ENCODE measurements around the gene PLGRKT.

Gene PLGRKT

DNA sequence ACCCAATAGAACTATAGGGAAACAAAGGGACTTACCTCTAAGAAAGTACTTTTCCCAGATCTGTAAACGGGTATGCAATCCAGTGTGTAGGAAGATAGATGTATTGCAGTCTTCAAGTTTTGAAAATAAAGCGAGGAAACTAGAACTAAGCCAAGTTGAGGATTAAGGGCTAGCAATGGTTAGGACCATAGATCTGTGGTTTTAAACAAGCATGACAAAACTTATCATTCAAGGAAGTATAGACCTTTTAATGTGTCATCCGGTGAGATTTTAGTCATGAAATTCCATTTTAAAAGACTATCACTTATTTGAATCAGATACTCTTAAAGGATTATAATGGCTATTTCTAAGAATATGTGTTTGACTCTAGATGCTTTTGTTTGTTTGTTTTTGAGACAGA is 33.1 kb upstream of the PLGRKT start:
- Histone ChIP-seq H2AFZ (ENCODE audit: low read depth, low read length, severe bottlenecking) (no peak overlapping the region), H3K36me3 (ENCODE audit: low read length) (no peaks in the 10 kb centered on the region), H3K4me2 (ENCODE audit: low read depth, low read length, poor library complexity, severe bottlenecking) (no peak overlapping the region), H3K9me2 (replicated peaks; ENCODE audit: insufficient read depth, low read length) (no peaks in the 10 kb centered on the region), H3K27me3 (ENCODE audit: low read length) (no peaks in the 10 kb centered on the region), H3K4me3 (ENCODE audit: insufficient read depth, low read length, poor library complexity, severe bottlenecking) (no peak overlapping the region), H3K9me3 (ENCODE audit: insufficient read depth, low read length) (no peaks in the 10 kb centered on the region), H3K9ac (ENCODE audit: low read length) (no peak overlapping the region), H3K79me2 (ENCODE audit: insufficient read depth, low read length) (no peaks in the 10 kb centered on the region), H4K20me1 (ENCODE audit: low read depth, low read length) (no peaks in the 10 kb centered on the region), H3F3A (ENCODE audit: insufficient read depth) (no peaks in the 10 kb centered on the region), H3K27ac (ENCODE audit: low read depth, low read length) (no peak overlapping the region)
- TF ChIP-seq, protein P1, sequence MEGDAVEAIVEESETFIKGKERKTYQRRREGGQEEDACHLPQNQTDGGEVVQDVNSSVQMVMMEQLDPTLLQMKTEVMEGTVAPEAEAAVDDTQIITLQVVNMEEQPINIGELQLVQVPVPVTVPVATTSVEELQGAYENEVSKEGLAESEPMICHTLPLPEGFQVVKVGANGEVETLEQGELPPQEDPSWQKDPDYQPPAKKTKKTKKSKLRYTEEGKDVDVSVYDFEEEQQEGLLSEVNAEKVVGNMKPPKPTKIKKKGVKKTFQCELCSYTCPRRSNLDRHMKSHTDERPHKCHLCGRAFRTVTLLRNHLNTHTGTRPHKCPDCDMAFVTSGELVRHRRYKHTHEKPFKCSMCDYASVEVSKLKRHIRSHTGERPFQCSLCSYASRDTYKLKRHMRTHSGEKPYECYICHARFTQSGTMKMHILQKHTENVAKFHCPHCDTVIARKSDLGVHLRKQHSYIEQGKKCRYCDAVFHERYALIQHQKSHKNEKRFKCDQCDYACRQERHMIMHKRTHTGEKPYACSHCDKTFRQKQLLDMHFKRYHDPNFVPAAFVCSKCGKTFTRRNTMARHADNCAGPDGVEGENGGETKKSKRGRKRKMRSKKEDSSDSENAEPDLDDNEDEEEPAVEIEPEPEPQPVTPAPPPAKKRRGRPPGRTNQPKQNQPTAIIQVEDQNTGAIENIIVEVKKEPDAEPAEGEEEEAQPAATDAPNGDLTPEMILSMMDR (IDR thresholded peaks at IDR 0.05; ENCODE audit: insufficient read depth, low read length, poor library complexity, severe bottlenecking), result no peak
- TF ChIP-seq EZH2phosphoT487 (conservative IDR thresholded peaks at IDR 0.05; ENCODE audit: low read length), result no peak

DNA sequence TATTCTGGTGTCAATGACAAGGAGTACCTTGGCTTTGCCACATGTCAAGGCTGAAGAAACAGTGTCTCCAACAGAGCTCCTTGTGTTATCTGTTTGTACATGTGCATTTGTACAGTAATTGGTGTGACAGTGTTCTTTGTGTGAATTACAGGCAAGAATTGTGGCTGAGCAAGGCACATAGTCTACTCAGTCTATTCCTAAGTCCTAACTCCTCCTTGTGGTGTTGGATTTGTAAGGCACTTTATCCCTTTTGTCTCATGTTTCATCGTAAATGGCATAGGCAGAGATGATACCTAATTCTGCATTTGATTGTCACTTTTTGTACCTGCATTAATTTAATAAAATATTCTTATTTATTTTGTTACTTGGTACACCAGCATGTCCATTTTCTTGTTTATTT is 32.4 kb upstream of the PLGRKT start:
- H4K20me1 ChIP-seq (ENCODE audit: low read depth, low read length), result no peaks in the 10 kb centered on the region
- H3K9me2 ChIP-seq (replicated peaks; ENCODE audit: insufficient read depth, low read length), result no peaks in the 10 kb centered on the region
- H2AFZ ChIP-seq (ENCODE audit: low read depth, low read length, severe bottlenecking), result no peak overlapping the region
- TF ChIP-seq EZH2phosphoT487 (conservative IDR thresholded peaks at IDR 0.05; ENCODE audit: low read length), result no peak
- TF ChIP-seq, protein P1 (IDR thresholded peaks at IDR 0.05; ENCODE audit: insufficient read depth, low read length, poor library complexity, severe bottlenecking), result no peak
- H3K9ac ChIP-seq (ENCODE audit: low read length), result no peak overlapping the region
- no peaks in the 10 kb centered on the region for H3K36me3 ChIP-seq (ENCODE audit: low read length)
- no peaks in the 10 kb centered on the region for H3K79me2 ChIP-seq (ENCODE audit: insufficient read depth, low read length)
- H3K9me3 ChIP-seq (ENCODE audit: insufficient read depth, low read length), result no peaks in the 10 kb centered on the region
- no peak overlapping the region for H3K4me2 ChIP-seq (ENCODE audit: low read depth, low read length, poor library complexity, severe bottlenecking)
- H3K27me3 ChIP-seq (ENCODE audit: low read length), result no peaks in the 10 kb centered on the region
- H3F3A ChIP-seq (ENCODE audit: insufficient read depth), result no peaks in the 10 kb centered on the region
- no peak overlapping the region for H3K4me3 ChIP-seq (ENCODE audit: insufficient read depth, low read length, poor library complexity, severe bottlenecking)
- no peak overlapping the region for H3K27ac ChIP-seq (ENCODE audit: low read depth, low read length)

DNA sequence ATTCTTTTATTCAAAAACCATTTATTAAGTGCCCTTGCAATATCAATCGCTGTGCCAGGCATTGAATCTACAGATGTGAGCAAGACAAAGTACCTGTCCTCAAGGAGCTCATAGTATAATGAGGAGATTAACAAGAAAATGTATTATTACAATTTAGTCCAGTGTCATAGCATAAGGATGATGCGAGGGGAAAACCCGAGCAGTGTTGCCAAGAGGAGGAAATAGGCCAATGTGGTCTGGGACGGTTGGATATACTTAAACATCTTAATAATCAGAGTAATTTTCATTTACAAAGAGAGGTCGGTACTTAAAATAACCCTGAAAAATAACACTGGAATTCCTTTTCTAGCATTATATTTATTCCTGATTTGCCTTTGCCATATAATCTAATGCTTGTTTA is 31.1 kb upstream of the PLGRKT start:
- Histone ChIP-seq H3K9ac (ENCODE audit: low read length) (no peak overlapping the region), H3K36me3 (ENCODE audit: low read length) (no peaks in the 10 kb centered on the region)

More for the DNA sequence above, 31.1 kb upstream of the PLGRKT start:
- no peaks in the 10 kb centered on the region for H3K9me3 ChIP-seq (ENCODE audit: insufficient read depth, low read length)
- H4K20me1 ChIP-seq (ENCODE audit: low read depth, low read length), result no peaks in the 10 kb centered on the region
- TF ChIP-seq EZH2phosphoT487 (conservative IDR thresholded peaks at IDR 0.05; ENCODE audit: low read length), result no peak
- TF ChIP-seq, protein P1 (IDR thresholded peaks at IDR 0.05; ENCODE audit: insufficient read depth, low read length, poor library complexity, severe bottlenecking), result no peak
- no peaks in the 10 kb centered on the region for H3K27me3 ChIP-seq (ENCODE audit: low read length)
- H3K4me3 ChIP-seq (ENCODE audit: insufficient read depth, low read length, poor library complexity, severe bottlenecking), result no peak overlapping the region
- H3K4me2 ChIP-seq (ENCODE audit: low read depth, low read length, poor library complexity, severe bottlenecking), result no peak overlapping the region
- H3F3A ChIP-seq (ENCODE audit: insufficient read depth), result no peaks in the 10 kb centered on the region
- no peak overlapping the region for H2AFZ ChIP-seq (ENCODE audit: low read depth, low read length, severe bottlenecking)
- no peaks in the 10 kb centered on the region for H3K79me2 ChIP-seq (ENCODE audit: insufficient read depth, low read length)
- H3K27ac ChIP-seq (ENCODE audit: low read depth, low read length), result no peak overlapping the region
- H3K9me2 ChIP-seq (replicated peaks; ENCODE audit: insufficient read depth, low read length), result no peaks in the 10 kb centered on the region
